Activated CD8-positive, alpha-beta memory T cell treated with anti-CD3 and anti-CD28 coated beads for 1 hour (primary cell): ENCODE results near the gene SLC13A2.
"Not testable (repeated sequence)": the region's sequence is repeated elsewhere in the genome, so short reads cannot be mapped to it uniquely, and the experiment has no call there.

Experiments used
- DNase-seq, 2 donors: peaks; one replicate each; pipeline ENCODE4 v3.0.0-alpha.2; 2020; ENCODE audit warnings: low read depth in 1 of 2; ENCODE audit errors: extremely low read depth in 1 of 2

Gene SLC13A2

GRCh38 chr17:28473542-28473941 is at the start of gene SLC13A2:
Gene SLC13A2 (plus strand): TSS chr17:28473644. CDS start chr17:28473713, 69 bp downstream.
- no peak for DNase-seq

- no peak for DNase-seq
These were observed 48.2 kb upstream of the SLC13A2 start for GRCh38 chr17:28425206-28425605.

GRCh38 chr17:28426081-28426519 is 47.3 kb upstream of the SLC13A2 start:
- no peak for DNase-seq

GRCh38 chr17:28427371-28427770 is 46.1 kb upstream of the SLC13A2 start:
- no peak for DNase-seq

GRCh38 chr17:28427982-28428381 is 45.5 kb upstream of the SLC13A2 start:
- not testable (repeated sequence) for DNase-seq

- DNase-seq = no peak
These were observed 39.7 kb upstream of the SLC13A2 start for GRCh38 chr17:28433721-28434120.

- DNase-seq = not testable (repeated sequence)
These were observed 39.1 kb upstream of the SLC13A2 start for GRCh38 chr17:28434326-28434725.

GRCh38 chr17:28443901-28444638 is 29.4 kb upstream of the SLC13A2 start:
- no peak for DNase-seq

- DNase-seq = no peak
These were observed 26.6 kb upstream of the SLC13A2 start for GRCh38 chr17:28446716-28447395.

GRCh38 chr17:28447396-28447760 is 26.1 kb upstream of the SLC13A2 start:
- DNase-seq = no peak

GRCh38 chr17:28449859-28450258 is 23.6 kb upstream of the SLC13A2 start:
- DNase-seq = no peak

GRCh38 chr17:28457890-28458289 is 15.6 kb upstream of the SLC13A2 start:
- no peak for DNase-seq

GRCh38 chr17:28458881-28459280 is 14.6 kb upstream of the SLC13A2 start:
- not testable (repeated sequence) for DNase-seq

- no peak for DNase-seq
These were observed 12.5 kb upstream of the SLC13A2 start for GRCh38 chr17:28460901-28461300.

GRCh38 chr17:28466001-28466400 is 7.4 kb upstream of the SLC13A2 start:
- DNase-seq = no peak

- no peak for DNase-seq
These were observed 6.9 kb upstream of the SLC13A2 start for GRCh38 chr17:28466521-28467048.

GRCh38 chr17:28467456-28468025 is 5.9 kb upstream of the SLC13A2 start:
- no peak for DNase-seq

GRCh38 chr17:28468033-28468735 is 5.3 kb upstream of the SLC13A2 start:
- DNase-seq = not testable (repeated sequence)

GRCh38 chr17:28468781-28469180 is 4.7 kb upstream of the SLC13A2 start:
- no peak for DNase-seq

GRCh38 chr17:28469376-28469775 is 4.1 kb upstream of the SLC13A2 start:
- DNase-seq = no peak

GRCh38 chr17:28470266-28470913 is 3.1 kb upstream of the SLC13A2 start:
- DNase-seq = no peak
